NOMO-1 treated with DMSO at 0.1 percent for 48 hours (cell line): ENCODE data around the gene OR6V1.
"Not testable (repeated sequence)": the region's sequence is repeated elsewhere in the genome, so short reads cannot be mapped to it uniquely, and the experiment has no call there.

ENCODE experiments used
- DNase-seq: peaks from one replicate; lab custom pipeline; 2025; ENCODE audit not compliant: unreplicated experiment; lab: John Stamatoyannopoulos, UW

Gene OR6V1

DNA sequence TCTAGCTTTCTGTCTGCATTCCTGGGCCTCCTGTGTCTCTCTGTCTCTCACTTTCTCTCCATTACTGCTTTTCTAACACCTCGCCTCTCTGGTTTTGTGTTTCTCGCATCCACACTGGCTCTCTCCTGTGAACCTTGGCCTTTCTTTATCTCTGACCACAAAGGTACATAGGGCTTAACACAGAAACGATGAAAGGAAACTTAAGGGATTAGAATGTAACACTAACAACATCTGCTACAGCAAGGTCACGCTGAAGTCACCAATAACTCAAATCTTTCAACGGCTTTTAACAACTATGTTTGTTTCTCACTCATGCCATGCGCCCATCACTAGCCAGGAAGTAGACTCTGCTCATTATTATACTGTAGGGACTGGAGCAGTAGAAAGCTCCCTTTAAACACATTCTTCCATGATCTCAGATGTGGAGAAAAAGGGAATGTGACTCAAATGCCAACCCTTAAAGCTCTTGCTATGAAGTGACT is 9.3 kb upstream of the OR6V1 start:
- no peak for DNase-seq

DNA sequence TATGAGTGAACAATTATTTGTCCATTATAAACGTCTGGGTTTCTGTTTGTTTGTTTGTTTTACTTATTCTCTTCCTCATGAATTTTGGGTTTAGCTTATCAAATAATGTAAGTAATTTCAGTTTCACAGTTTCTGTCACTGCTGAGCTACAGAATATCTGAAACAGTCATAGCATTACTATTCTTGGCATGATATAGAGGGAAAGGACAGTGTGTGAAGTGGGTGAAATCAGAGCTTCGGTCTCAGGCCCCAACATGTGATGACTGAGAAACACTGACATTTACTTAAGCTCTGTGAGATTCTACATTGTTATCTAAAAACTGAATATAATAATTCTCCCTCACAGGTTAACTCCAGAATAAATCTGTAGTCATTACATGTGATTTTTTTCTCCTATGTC is 8.8 kb upstream of the OR6V1 start:
- no peak for DNase-seq

DNA sequence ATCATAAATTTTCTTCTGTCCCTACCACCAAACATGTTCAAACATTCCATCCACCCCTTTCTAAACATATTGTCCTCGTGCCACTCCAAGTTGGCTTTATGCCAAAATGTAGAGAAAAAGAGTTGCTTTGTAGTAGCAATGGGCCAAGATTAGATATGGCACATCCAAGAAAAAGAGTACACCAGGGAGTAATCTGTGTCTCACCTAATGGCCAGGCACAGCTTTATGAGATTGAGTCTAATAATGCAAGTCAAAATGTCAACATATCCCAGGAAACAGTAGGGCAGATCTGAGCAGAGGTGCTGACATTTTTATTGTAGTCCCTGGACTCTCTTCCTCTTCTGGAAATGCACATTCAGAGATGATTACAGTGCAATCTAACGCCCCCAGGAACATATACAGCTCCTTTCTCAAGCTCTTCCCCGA is 5.7 kb upstream of the OR6V1 start:
- no peak for DNase-seq

DNA sequence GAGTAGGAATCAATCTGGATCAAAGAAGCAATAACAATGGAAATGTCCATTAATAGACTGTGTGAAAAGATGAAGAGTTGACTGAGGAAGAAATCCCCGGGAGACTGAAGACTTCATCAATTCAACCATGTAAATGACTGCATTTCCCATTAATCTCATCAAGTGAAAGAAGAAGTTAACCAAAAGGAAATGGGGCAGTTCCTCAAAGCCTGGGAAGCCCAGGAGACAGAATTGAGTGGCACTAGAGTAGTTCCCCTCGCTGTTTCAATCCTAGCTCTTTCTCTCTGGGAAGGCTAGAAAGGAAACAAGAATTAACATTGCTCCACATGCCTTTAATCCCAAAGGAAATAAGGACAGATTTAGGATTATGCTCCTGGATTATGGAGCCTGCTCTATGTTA is 4.8 kb upstream of the OR6V1 start:
- DNase-seq: peak; percentile 33

DNA sequence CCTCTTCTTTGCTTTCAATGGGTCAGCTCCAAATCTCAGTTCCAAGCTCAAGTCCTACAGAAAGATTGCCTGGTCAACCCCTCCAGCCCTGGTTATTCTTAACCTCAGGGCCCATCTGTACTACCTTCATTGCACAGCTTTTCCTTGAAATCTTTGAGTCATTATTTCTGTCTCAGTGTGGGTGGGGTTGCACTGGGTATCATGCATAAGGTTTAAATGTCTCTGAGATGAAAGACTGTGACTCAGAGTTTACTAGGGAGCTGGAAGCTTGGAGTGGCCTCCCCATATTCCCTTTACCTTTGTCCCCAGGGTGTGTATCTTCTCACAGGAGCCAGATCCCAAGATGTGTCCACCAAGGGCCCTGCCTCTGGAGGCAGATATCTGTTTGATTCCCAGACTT is 3.3 kb upstream of the OR6V1 start:
- no peak for DNase-seq

DNA sequence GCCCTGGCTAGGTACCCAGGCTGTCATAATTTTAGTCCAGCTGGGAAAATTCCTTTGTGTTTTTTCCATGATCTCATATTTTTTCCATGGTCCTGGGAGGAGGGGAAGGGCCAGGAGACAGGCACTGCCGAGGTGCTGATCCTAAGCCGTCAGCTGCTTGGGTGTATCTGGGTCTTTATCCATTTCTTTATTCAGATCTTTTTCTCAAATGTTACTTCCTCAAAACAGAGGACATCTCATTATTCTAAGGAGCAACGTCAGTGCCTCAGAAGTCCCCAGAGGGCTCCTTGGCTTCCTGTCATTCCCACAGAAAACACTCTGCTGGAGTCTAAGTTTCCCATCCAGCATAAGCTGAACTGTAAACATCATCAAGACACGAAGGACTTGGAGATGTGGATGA is 2.8 kb upstream of the OR6V1 start:
- peak; percentile 0 for DNase-seq

DNA sequence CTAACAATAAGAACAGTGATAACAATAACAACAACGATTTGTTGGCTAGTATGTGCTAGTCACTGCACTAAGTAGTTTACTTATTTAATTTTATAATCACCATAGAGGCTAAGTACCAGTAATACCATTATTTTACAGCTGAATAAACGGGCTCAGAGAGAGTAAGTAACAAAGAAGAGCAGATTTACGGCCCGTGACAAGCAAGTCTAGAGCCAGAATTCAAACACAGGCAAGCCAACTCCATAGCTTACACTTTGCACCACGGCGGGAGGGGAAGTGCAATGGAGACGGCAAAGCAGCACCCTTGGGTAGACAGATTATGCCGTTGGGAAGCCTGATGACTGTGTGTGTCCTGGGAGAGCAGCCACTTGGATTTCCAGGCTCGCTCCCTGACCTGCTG is 1.2 kb upstream of the OR6V1 start:
- no peak for DNase-seq

DNA sequence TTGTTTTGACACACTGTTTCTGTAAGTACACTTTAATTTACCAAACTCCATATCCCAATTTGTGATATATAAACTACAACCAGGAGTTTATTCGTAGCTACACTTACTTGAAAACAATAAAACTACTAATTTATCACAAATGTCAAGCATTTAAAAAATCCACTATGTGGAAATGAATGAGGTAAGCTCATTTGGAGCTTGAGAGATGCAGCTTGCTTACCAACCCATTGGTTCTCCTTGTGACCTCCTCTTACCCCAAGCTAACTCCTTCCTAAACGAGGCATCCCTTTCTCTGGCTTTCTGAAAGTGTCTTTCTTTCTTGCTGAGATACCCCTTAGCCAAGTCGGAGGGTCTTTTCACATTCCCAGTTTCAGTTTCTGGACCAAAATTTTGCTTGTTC is 2.5 kb downstream of the OR6V1 start:
- DNase-seq: no peak

DNA sequence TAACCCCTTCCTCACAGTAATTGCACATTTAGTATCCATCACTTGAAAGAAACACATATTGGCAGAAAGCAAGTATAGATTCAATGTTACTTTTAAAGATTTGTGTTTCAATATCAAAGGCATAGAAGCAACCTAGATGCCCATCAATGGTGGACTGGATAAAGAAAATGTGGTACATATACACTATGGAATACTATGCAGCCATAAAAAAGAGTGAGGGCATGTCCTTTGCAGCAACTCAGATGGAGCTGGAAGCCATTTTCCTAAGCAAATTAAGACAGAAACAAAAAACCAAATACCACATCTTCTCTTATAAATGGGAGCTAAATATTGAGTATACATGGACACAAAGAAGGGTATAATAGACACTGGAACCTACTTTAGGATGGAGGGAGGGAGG is 3.6 kb downstream of the OR6V1 start:
- no peak for DNase-seq

DNA sequence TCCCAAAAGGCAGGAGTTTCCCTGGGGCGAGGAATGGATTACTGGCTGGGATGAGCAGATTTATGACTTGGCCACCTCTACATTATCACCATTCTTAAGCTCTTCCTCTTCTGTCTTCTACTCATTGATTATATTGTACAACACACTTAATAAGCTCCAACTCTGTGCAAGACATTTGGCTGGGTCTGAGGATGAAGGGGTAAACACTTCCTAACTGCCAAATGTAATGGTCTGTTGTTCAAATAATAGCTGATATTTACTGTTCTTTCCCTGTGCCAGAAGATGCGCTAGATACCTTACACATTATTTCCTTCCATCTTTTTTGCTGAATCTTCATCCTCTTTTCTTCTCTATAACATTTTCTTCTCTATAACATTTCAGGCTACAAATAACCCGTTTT is 11.6 kb downstream of the OR6V1 start:
- no peak for DNase-seq

DNA sequence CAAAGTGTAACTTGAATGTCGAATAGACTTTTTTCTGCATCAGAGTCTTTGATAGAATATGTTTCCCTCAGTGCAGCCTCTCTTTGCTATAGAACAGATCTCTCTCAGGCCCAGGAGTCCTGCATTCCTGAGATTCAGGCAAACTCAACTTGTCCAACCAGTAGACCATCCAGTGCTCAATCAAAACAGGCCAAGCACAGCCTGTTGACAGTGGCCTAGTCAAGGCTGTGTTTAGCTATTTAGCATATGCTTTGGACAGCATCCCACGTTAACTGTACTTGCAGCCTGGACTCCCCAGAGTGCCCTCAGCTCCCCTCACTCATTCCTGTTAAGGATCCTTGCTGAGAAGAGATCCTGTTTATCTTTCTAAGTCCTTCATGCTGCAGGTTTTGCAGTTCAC is 16.3 kb downstream of the OR6V1 start:
- DNase-seq: no peak

DNA sequence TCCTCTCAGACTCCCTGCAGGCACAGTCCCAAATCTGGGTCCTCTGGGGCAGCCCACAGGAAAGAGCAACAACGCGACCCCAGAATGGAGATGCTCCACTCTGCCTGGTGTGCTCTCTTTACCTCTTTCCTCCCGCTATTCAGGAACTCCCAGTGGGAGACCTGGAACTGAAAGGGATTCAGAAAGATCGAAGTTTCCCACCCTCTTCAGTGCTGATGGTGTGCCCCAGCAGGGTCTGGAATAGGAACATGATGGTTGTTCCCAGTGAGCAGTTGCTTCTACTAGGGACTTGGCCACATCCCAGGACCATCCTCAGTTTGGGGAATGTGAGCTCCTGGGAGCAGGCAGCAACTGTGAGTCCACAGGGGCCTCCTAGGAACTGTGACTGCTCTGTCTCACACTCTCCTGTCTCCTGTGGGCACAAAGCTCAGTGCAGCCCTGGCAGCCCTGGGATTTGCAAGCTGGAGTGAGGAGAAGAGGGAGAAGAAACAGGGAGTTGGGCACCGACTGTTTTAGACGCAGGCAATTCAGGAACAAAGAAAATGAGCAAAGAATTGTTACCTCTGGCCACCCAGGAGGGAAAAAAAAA is 17.9 kb downstream of the OR6V1 start:
- no peak for DNase-seq

DNA sequence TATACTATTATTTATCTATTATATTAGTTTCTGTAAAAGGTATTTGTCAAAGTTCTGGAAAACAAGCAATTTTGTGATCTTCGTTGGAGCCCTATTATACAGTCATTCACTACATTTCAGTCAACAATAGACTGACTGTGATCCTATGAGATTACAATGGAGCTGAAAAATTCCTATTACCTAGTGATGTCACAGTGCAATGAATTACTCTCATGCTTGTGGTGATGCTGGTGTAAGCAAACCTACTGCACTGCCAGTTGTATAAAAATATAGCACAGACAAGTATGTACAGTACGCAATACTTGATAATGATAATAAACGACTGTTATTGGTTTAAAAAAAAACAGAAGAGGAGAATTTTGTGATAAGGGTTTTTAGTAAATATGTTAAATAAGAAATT is 21.4 kb downstream of the OR6V1 start:
- DNase-seq: no peak

DNA sequence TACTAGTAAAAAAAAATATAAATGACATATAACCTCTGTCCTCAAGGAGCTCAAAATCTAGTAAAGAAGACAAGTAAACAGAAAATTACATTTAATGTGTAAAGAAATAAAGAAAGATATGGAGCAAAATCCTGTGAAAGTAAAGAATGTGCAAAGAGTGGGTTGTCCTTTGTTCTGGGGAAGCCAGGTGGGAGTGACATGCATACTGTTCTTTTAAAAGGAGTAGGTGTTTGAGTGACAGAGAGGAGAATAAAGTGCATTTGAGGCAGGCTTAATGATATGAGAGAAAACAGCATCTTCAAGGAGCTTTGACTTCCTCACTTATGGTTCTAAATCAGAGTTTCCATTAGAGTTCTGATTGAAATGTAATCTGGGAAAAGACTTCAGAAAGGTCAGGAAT is 22.0 kb downstream of the OR6V1 start:
- no peak for DNase-seq

DNA sequence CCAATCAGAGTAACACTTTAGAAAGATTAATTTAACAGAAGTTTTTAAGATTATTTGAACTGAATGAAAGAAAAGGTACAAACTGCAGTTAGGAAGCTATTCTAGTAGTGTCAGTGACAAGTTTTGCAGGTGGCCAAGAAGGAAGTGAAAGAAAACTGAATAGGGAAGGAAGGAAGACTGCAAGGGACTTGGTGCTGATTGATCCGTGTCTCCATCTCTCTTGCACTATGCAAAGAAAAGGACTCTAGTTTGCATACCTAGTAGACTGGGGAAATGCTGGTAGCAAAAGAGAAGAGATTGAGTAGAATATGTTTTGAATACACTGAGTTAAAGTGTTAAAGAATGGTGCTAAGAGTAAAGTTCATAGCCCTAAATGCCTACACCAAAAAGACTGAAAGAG is 33.0 kb downstream of the OR6V1 start:
- DNase-seq: peak; percentile 66

DNA sequence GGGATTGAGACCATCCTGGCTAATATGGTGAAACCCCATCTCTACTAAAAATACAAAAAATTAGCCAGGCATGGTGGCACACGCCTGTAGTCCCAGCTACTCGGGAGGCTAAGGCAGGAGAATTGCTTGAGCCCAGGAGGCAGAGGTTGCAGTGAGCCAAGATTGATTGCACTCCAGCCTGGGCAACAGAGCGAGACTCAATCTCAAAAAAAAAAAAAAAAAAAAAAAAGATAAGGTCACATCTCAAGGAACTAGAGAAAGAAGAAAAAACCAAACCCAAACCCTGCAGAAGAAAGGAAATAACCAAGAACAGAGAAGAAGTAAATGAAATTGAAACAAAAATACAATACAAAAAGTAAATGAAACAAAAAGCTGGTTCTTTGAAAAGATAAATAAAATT is 33.5 kb downstream of the OR6V1 start:
- DNase-seq: not testable (repeated sequence)

DNA sequence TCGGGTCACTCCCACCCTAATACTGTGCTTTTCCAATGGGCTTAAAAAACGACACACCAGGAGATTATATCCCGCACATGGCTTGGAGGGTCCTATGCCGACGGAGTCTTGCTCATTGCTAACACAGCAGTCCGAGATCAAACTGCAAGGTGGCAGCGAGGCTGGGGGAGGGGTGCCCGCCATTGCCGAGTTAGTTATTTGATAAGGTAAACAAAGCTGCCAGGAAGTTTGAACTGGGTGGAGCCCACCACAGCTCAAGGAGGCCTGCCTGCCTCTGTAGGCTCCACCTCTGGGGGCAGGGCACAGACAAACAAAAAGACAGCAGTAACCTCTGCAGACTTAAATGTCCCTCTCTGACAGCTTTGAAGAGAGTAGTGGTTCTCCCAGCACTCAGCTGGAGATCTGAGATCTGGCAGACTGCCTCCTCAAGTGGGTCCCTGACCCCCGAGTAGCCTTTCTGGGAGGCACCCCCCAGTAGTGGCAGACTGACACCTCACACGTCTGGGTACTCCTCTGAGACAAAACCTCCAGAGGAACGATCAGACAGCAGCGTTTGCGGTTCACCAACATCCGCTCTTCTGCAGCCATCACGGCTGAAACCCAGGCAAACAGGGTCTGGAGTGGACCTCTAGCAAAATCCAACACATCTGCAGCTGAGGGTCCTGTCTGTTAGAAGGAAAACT is 36.5 kb downstream of the OR6V1 start:
- not testable (repeated sequence) for DNase-seq

DNA sequence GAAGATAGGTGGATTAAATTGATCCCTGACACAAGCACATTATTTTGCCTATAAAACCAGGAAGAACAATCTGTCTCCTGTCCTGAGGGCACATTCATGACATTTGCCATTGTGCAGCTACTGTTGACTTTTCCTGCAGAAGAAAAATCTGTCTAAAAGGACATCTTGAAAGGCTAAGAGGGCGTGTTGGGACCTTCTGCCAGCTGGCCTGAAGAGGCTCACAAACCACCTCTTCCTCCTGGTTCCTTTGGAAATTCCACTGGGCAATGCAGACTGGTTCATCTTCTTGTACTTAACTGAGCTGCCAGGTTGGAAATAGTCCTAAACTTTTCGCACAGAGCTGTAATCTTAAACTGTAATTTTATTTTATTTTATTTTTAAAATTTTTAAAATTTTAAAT is 44.0 kb downstream of the OR6V1 start:
- DNase-seq: no peak

DNA sequence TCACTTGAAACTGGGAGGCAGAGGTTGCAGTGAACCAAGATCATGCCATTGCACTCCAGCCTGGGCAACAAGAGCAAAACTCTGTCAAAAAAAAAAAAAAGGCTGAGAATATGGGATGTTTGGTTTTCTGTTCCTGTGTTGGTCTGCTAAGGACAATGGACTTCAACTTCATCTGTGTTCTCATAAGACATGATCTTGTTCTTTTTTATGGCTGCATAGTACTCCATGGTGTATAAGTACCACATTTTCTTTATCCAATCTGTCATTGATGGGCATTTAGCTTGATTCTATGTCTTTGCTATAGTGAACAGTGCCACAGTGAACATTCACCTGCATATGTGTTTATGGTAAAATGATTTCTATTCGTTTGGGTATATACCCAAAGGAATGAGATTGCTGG is 47.4 kb downstream of the OR6V1 start:
- DNase-seq: not testable (repeated sequence)
